Brain microvascular endothelial cell (primary cell): ENCODE measurements around the gene HSPA12B.
A peak's percentile ranks its signal among the peaks of the same experiment; 100 is the strongest.

Experiments used
- DNase-seq: peaks from one replicate; pipeline ENCODE4 v3.0.0-alpha.2; 2020
- H3K27ac ChIP-seq: fragments of 250-450 bp; sonication (Bioruptor Pico); 2 replicates; pipeline ENCODE4 v1.5.1; 2020; ENCODE audit warnings: mild to moderate bottlenecking, moderate library complexity
- H3K27me3 ChIP-seq: fragments of 250-450 bp; sonication (Bioruptor Pico); replicated peaks from 2 replicates; pipeline ENCODE4 v1.5.1; 2020; ENCODE audit warnings: mild to moderate bottlenecking
- H3K36me3 ChIP-seq: fragments of 250-450 bp; sonication (Bioruptor Pico); replicated peaks from 2 replicates; pipeline ENCODE4 v1.5.1; 2020; ENCODE audit warnings: mild to moderate bottlenecking
- H3K4me3 ChIP-seq: 2 replicates; pipeline ENCODE4 v1.5.1; 2011; ENCODE audit warnings: low read depth, mild to moderate bottlenecking, control low read depth, low read length, moderate library complexity
- in situ Hi-C: cut with HindIII; loops from 2 replicates; pipeline ENCODE4 v1.10.0; 2017; ENCODE audit warnings: low sequenced_read_pairs, low pct_ligation_motif_present
- TF ChIP-seq, protein P1 (sequence below): IDR thresholded peaks from 2 replicates; pipeline ENCODE4 v1.5.1; 2011; ENCODE audit warnings: low read depth, mild to moderate bottlenecking, moderate library complexity, low read length, control low read depth, inconsistent platforms; ENCODE audit errors: missing control alignments

The HSPA12B gene

GRCh38 chr20:3744806-3745685, 12.6 kb downstream of the HSPA12B start:
- TF ChIP-seq, protein P1, sequence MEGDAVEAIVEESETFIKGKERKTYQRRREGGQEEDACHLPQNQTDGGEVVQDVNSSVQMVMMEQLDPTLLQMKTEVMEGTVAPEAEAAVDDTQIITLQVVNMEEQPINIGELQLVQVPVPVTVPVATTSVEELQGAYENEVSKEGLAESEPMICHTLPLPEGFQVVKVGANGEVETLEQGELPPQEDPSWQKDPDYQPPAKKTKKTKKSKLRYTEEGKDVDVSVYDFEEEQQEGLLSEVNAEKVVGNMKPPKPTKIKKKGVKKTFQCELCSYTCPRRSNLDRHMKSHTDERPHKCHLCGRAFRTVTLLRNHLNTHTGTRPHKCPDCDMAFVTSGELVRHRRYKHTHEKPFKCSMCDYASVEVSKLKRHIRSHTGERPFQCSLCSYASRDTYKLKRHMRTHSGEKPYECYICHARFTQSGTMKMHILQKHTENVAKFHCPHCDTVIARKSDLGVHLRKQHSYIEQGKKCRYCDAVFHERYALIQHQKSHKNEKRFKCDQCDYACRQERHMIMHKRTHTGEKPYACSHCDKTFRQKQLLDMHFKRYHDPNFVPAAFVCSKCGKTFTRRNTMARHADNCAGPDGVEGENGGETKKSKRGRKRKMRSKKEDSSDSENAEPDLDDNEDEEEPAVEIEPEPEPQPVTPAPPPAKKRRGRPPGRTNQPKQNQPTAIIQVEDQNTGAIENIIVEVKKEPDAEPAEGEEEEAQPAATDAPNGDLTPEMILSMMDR: no peak
- Histone ChIP-seq H3K27ac (no peak overlapping the region), H3K27me3 (no peaks in the 10 kb centered on the region), H3K4me3 (peak overlapping the region; percentile 6), H3K36me3 (no peaks in the 10 kb centered on the region)
- in situ Hi-C loops: no loop called here
- DNase-seq: peak; percentile 13

- in situ Hi-C loops: no loop called here
- H3K27ac ChIP-seq: no peak overlapping the region
- no peaks in the 10 kb centered on the region for H3K36me3 ChIP-seq
- H3K27me3 ChIP-seq: no peaks in the 10 kb centered on the region
- TF ChIP-seq, protein P1: no peak
- no peak for DNase-seq
- no peak overlapping the region for H3K4me3 ChIP-seq
Observed at GRCh38 chr20:3745686-3746173, 13.2 kb downstream of the HSPA12B start.

GRCh38 chr20:3747471-3747870, 15.0 kb downstream of the HSPA12B start:
- Histone ChIP-seq H3K27me3 (no peaks in the 10 kb centered on the region), H3K36me3 (no peaks in the 10 kb centered on the region), H3K27ac (no peak overlapping the region), H3K4me3 (no peak overlapping the region)
- DNase-seq: no peak
- TF ChIP-seq, protein P1: no peak
- in situ Hi-C loops: no loop called here

DNA sequence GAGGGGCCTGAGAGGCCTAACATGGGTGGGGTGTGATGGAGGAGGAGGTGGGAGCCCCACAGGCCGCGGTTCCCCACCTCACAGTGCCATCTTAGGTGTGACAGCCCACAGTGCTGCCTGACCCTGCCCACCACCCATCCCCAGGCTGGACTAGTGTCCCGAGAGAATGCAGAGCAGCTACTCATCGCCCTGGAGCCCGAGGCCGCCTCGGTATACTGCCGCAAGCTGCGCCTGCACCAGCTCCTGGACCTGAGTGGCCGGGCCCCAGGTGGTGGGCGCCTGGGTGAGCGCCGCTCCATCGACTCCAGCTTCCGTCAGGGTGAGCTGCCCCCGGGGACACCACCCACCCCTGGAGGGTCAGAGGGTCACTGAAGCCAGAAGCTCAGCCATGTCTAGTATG, 15.6 kb downstream of the HSPA12B start:
- Histone ChIP-seq H3K36me3 (no peaks in the 10 kb centered on the region), H3K27ac (no peak overlapping the region), H3K4me3 (no peak overlapping the region), H3K27me3 (no peaks in the 10 kb centered on the region)
- TF ChIP-seq, protein P1: no peak
- DNase-seq: no peak
- in situ Hi-C loops: no loop called here

DNA sequence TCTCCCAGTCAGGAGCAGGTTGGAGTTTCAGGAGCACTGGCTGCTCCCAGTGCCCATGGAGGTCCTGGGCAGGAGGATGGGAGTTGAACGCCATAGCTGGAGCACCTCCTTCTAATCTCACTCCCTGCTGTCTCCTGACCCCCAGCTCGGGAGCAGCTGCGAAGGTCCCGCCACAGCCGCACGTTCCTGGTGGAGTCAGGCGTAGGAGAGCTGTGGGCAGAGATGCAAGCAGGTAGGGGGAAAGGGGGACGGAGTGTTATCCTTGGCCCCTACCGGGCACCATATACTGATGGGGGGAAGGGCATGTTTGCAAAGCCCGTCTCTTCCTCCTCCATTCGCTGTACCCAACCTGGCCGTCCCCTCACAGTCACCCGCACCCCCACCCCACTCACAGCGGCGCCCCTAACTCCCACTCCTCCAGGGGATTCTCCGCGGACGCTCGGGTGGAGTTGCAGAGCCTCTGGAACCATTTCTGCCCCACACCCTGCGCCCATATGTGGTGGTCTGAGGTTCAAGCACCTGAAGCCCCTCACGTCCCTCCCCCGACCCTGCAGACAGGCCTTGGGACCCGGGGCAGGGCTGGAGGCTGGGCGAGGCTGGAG, 16.7 kb downstream of the HSPA12B start:
- Histone ChIP-seq H3K36me3 (no peaks in the 10 kb centered on the region), H3K4me3 (no peak overlapping the region), H3K27me3 (no peaks in the 10 kb centered on the region), H3K27ac (no peak overlapping the region)
- in situ Hi-C loops: no loop called here
- TF ChIP-seq, protein P1: no peak
- DNase-seq: no peak
